GM19463 (cell line): ENCODE data around the gene FAM25A.
"Not testable (repeated sequence)": the region's sequence is repeated elsewhere in the genome, so short reads cannot be mapped to it uniquely, and the experiment has no call there.

Source experiments
- ATAC-seq: cut with Tn5 transposase; IDR thresholded peaks from one replicate; pipeline ENCODE4 v1.9.1; 2021; ENCODE audit warnings: mild to moderate bottlenecking, moderate library complexity; ENCODE audit not compliant: unreplicated experiment

The FAM25A gene

GRCh38 chr10:87009134-87009696 is 10.9 kb upstream of the FAM25A start:
- not testable (repeated sequence) for ATAC-seq

GRCh38 chr10:87013528-87013927 is 6.6 kb upstream of the FAM25A start:
- ATAC-seq = not testable (repeated sequence)

- not testable (repeated sequence) for ATAC-seq
Observed at GRCh38 chr10:87014986-87015716, 4.9 kb upstream of the FAM25A start.

- not testable (repeated sequence) for ATAC-seq
Observed at GRCh38 chr10:87018127-87018526, 2.0 kb upstream of the FAM25A start.

GRCh38 chr10:87019066-87019465 is 1.0 kb upstream of the FAM25A start:
- not testable (repeated sequence) for ATAC-seq

- ATAC-seq = not testable (repeated sequence)
Observed at GRCh38 chr10:87019504-87019903, 590 bp upstream of the FAM25A start.

- not testable (repeated sequence) for ATAC-seq
Observed at GRCh38 chr10:87025285-87025958, 5.3 kb downstream of the FAM25A start.

- ATAC-seq = not testable (repeated sequence)
Observed at GRCh38 chr10:87026747-87027508, 6.8 kb downstream of the FAM25A start.

- not testable (repeated sequence) for ATAC-seq
Observed at GRCh38 chr10:87030419-87030818, 10.3 kb downstream of the FAM25A start.

GRCh38 chr10:87030912-87031635 is 11.0 kb downstream of the FAM25A start:
- ATAC-seq = no peak

- no peak for ATAC-seq
Observed at GRCh38 chr10:87036623-87037022, 16.5 kb downstream of the FAM25A start.

- no peak for ATAC-seq
Observed at GRCh38 chr10:87038286-87038717, 18.2 kb downstream of the FAM25A start.

GRCh38 chr10:87038786-87039185 is 18.7 kb downstream of the FAM25A start:
- no peak for ATAC-seq

- ATAC-seq = not testable (repeated sequence)
Observed at GRCh38 chr10:87043579-87043978, 23.5 kb downstream of the FAM25A start.

- ATAC-seq = no peak
Observed at GRCh38 chr10:87045434-87045938, 25.4 kb downstream of the FAM25A start.

GRCh38 chr10:87053111-87053510 is 33.0 kb downstream of the FAM25A start:
- no peak for ATAC-seq

- no peak for ATAC-seq
Observed at GRCh38 chr10:87053577-87054181, 33.6 kb downstream of the FAM25A start.

- ATAC-seq = peak; percentile 63
Observed at GRCh38 chr10:87054373-87055295, 34.5 kb downstream of the FAM25A start.

GRCh38 chr10:87058171-87058570 is 38.1 kb downstream of the FAM25A start:
- no peak for ATAC-seq
